H1 (cell line): ENCODE results near the gene PSMB3. TPM values are rescaled to one million over a fixed set of nuclear protein-coding genes. Genes with fewer than 3 reads are reported as not detected.

Experiments
- ASH2L ChIP-seq: fragments of 200-600, 300-600 bp; sonication (generic); IDR thresholded peaks from one replicate; pipeline ENCODE4 v1.7.1; 2017; ENCODE audit warnings: low read length
- RXRA ChIP-seq: IDR thresholded peaks from 2 replicates; pipeline ENCODE4 v1.6.1; 2011; ENCODE audit warnings: low read depth, mild to moderate bottlenecking, low read length, moderate library complexity; ENCODE audit not compliant: insufficient read depth
- TEAD4 ChIP-seq: IDR thresholded peaks from 2 replicates; pipeline ENCODE4 v1.6.1; 2012; ENCODE audit warnings: low read depth, low read length, inconsistent platforms, mixed read lengths
- polyA plus RNA-seq, 7 experiments: library from polyadenylated mRNA; depleted of rRNA in 3 of 7; stranded (reverse) in 5 of 7; unstranded in 2 of 7; fragments of >200 nt in 5 of 7; fragments of 200-250 nt in 2 of 7; gene quantifications; 1 replicate in 5 of 7; 2 replicates in 1 of 7; 4 replicates in 1 of 7; pipeline versions ENCODE4 v1.2.1 to v1.2.3, GENCODE V29; 2011 to 2013; ENCODE audit warnings: missing spikeins in 2 of 7, mixed read lengths in 2 of 7
- total RNA-seq: library from RNA; stranded (reverse); fragmentation: NEBNext Ultra II Directional; extraction: Animal tissue kit (Norgen Biotek cat#: 25700); gene quantifications from 2 replicates; pipeline ENCODE4 v1.2.1, GENCODE V29; 2021

The PSMB3 gene
- total and polyA plus RNA-seq, 2 of the 8 experiments (the other 6 are each of a cell fraction or from before 2014, with no cell fraction given): 291 to 914 TPM

- no peak for TF ChIP-seq ASH2L
- TF ChIP-seq TEAD4: no peak
- no peak for TF ChIP-seq RXRA
- TF ChIP-seq, all 59 proteins: peak for 0
Measured at GRCh38 chr17:38710985-38711384, 41.6 kb upstream of the PSMB3 start (continued).
